ENCODE results near the gene KIF21A. TPM values are rescaled to one million over a fixed set of nuclear protein-coding genes. Genes with fewer than 3 reads are reported as not detected.

Gene KIF21A
- total RNA-seq, 1 experiment from 2014 or later, result 29.1 TPM

- Histone ChIP-seq H3K79me2 (ENCODE audit: insufficient read depth, low read length) (peaks cover 11% of the 10 kb centered on the region), H3K4me1 (ENCODE audit: control insufficient read depth in 1 of 2, insufficient read depth in 2 of 2, low read length in 2 of 2) (no peaks in the 10 kb centered on the region), H3K9ac (ENCODE audit: low read length) (no peak overlapping the region), H3K27ac (ENCODE audit: low read depth, low read length) (no peak overlapping the region), H3K4me3 (replicated peaks in 1 of 2; ENCODE audit: low read depth in 1 of 2, low read length in 2 of 2) (no peak overlapping the region), H4K20me1 (ENCODE audit: insufficient read depth) (no peaks in the 10 kb centered on the region), H2AFZ (ENCODE audit: low read depth, low read length, poor library complexity, severe bottlenecking) (no peak overlapping the region), H3K9me2 (ENCODE audit: insufficient read depth) (no peaks in the 10 kb centered on the region; the same call in 1 of the 2 replicates), H3K36me3 (ENCODE audit: control insufficient read depth in 1 of 2, insufficient read depth in 2 of 2, low read length in 2 of 2) (no peaks in the 10 kb centered on the region), H3K9me3 (ENCODE audit: control insufficient read depth in 1 of 2, insufficient read depth in 1 of 2, low read depth in 1 of 2, low read length in 2 of 2) (no peaks in the 10 kb centered on the region), H3K4me2 (ENCODE audit: low read length) (no peak overlapping the region), H3K27me3 (ENCODE audit: insufficient read depth, low read length) (no peaks in the 10 kb centered on the region)
- intact Hi-C loops (cut with micrococcal nuclease), result no loop called here
- RAD21 ChIA-PET (ENCODE audit: low non-redundant PET in 1 of 2, low total read pairs in 2 of 2, uncharacterized antibody in 2 of 2, unreplicated experiment in 2 of 2), result no interaction called here
- DNase-seq (ENCODE audit: low read depth, low spot score) (no peak), ATAC-seq (no peak)
- BruUV-seq (replicated peaks), result no TSS peak
- no peak for TF ChIP-seq FOSL1 (IDR thresholded peaks at IDR 0.05; ENCODE audit: low read depth)
- no peak for TF ChIP-seq YY1 (IDR thresholded peaks at IDR 0.05; ENCODE audit: extremely low read depth, insufficient replicate concordance, low read depth, low read length)
- TF ChIP-seq POLR2AphosphoS5 (IDR thresholded peaks at IDR 0.05; ENCODE audit: low read depth, low read length), result no peak
- TF ChIP-seq ELF1 (IDR thresholded peaks at IDR 0.05; ENCODE audit: borderline replicate concordance, low read depth), result no peak
- no peak for TF ChIP-seq JUND (IDR thresholded peaks at IDR 0.05)
- TF ChIP-seq EZH2 (IDR thresholded peaks at IDR 0.05), result no peak
- TF ChIP-seq SRF (IDR thresholded peaks at IDR 0.05; ENCODE audit: low read depth), result no peak
- no peak for TF ChIP-seq CTCF (IDR thresholded peaks at IDR 0.05 in 2 of 3, conservative IDR thresholded peaks at IDR 0.05 in 1 of 3; ENCODE audit: borderline replicate concordance in 1 of 3, insufficient read depth in 1 of 3, low read depth in 2 of 3, low read length in 2 of 3)
- TF ChIP-seq CEBPB (IDR thresholded peaks at IDR 0.05; ENCODE audit: low read depth), result no peak
- POLR2A ChIA-PET, result no interaction called here
- CTCF ChIA-PET, result interaction anchor here (0.9 kb wide), 1 partner anchor 732 kb away, joined by 6 read pairs; no protein-coding TSS in a partner anchor
These were observed 28.8 kb downstream of the KIF21A start for GRCh38 chr12:39413836-39414771.

Measured in HCT116 (cell line).